CD4-positive, alpha-beta memory T cell (primary cell): Measurements from ENCODE around the gene PER3. TPM values are rescaled to one million over a fixed set of nuclear protein-coding genes. Genes with fewer than 3 reads are reported as not detected.

Experiments used
- CTCF ChIA-PET: fragments of 350-600 bp; sonication (Branson Sonifier 250); formaldehyde crosslinking; loops from one replicate; lab custom pipeline; 2021; ENCODE audit warnings: inconsistent platforms; ENCODE audit not compliant: partially characterized antibody; lab: Charles Lee
- POLR2A ChIA-PET: fragments of 350-600 bp; sonication (Branson Sonifier 250); formaldehyde crosslinking; loops from one replicate; lab custom pipeline; 2021; ENCODE audit not compliant: partially characterized antibody; lab: Charles Lee
- DNase-seq, 5 donors: peaks; one replicate each; pipeline versions ENCODE4 v3.0.0 to v3.0.0-alpha.2; 2020 to 2022; ENCODE audit warnings: mixed read lengths in 1 of 5
- H3K27ac ChIP-seq: one replicate; pipeline ENCODE4 v1.7.0; 2013; ENCODE audit warnings: low read depth, low read length
- H3K27me3 ChIP-seq: 2 replicates; pipeline ENCODE4 v1.7.0; 2013; ENCODE audit warnings: mild to moderate bottlenecking, low read length, moderate library complexity; ENCODE audit not compliant: insufficient read depth
- H3K36me3 ChIP-seq: 2 replicates; pipeline ENCODE4 v1.7.0; 2013; ENCODE audit warnings: mild to moderate bottlenecking, low read length, moderate library complexity; ENCODE audit not compliant: insufficient read depth
- H3K4me1 ChIP-seq: 2 replicates; pipeline ENCODE4 v1.7.0; 2013; ENCODE audit warnings: mild to moderate bottlenecking, low read length, moderate library complexity; ENCODE audit not compliant: insufficient read depth
- H3K4me3 ChIP-seq, 2 donors: one replicate each; pipeline ENCODE4 v1.7.0; 2013; ENCODE audit warnings: low read length in 2 of 2, mild to moderate bottlenecking in 1 of 2
- H3K9me3 ChIP-seq, 2 donors: one replicate each; pipeline ENCODE4 v1.7.0; 2013; ENCODE audit warnings: low read length in 2 of 2, control low read depth in 1 of 2; ENCODE audit not compliant: control insufficient read depth in 1 of 2
- H3K27ac Mint-ChIP-seq, 7 donors: one replicate each; pipeline ENCODE4 v1.8.0; 2020 to 2021; ENCODE audit warnings: mixed read lengths in 7 of 7, mild to moderate bottlenecking in 6 of 7, inconsistent platforms in 3 of 7, moderate library complexity in 3 of 7
- H3K27me3 Mint-ChIP-seq, 2 donors: one replicate each; pipeline ENCODE4 v1.8.0; 2020 to 2021; ENCODE audit warnings: mixed read lengths in 2 of 2
- H3K36me3 Mint-ChIP-seq, 2 donors: one replicate each; pipeline ENCODE4 v1.8.0; 2020 to 2021; ENCODE audit warnings: mixed read lengths in 2 of 2, inconsistent platforms in 1 of 2, mild to moderate bottlenecking in 1 of 2
- H3K4me1 Mint-ChIP-seq, 4 donors: one replicate each; pipeline ENCODE4 v1.8.0; 2020 to 2021; ENCODE audit warnings: mixed read lengths in 4 of 4, mild to moderate bottlenecking in 1 of 4
- H3K4me3 Mint-ChIP-seq, 8 donors: one replicate each; pipeline ENCODE4 v1.8.0; 2020 to 2021; ENCODE audit warnings: mixed read lengths in 8 of 8, mild to moderate bottlenecking in 7 of 8, moderate library complexity in 6 of 8, inconsistent platforms in 3 of 8
- H3K9me3 Mint-ChIP-seq, 8 donors: one replicate each; pipeline ENCODE4 v1.8.0; 2020 to 2021; ENCODE audit warnings: mixed read lengths in 8 of 8, mild to moderate bottlenecking in 5 of 8, inconsistent platforms in 3 of 8, moderate library complexity in 1 of 8
- intact Hi-C: fragments of 100-400 bp; cut with micrococcal nuclease; formaldehyde crosslinking; loops from one replicate; pipeline ENCODE4 v1.15.1; 2023
- polyA plus RNA-seq, 2 donors: library from polyadenylated mRNA; unstranded; fragments of 300-500 nt; fragmentation: Illumina TruSeq; gene quantifications; one replicate each; pipeline ENCODE4 v1.2.3, GENCODE V29; 2021
- total RNA-seq, 2 experiments: library from RNA; stranded (reverse); gene quantifications; one replicate each; pipeline ENCODE4 v1.2.3, GENCODE V29; 2021

Gene PER3
- 1 to 10 TPM; 7.4 to 7.9 TPM for total RNA-seq
- polyA plus RNA-seq, result 1 to 10 TPM; 3.5 to 4.9 TPM

- H3K27me3 ChIP-seq, result no peaks in the 10 kb centered on the region
- no peaks in the 10 kb centered on the region for H3K27me3 Mint-ChIP-seq
- ChIA-PET CTCF (no interaction called here), POLR2A (interaction anchor here (0.5 to 0.7 kb wide), 2 partner anchors 164 to 177 kb away, joined by 3 read pairs; partner anchors contain the start of gene PARK7)
- no peaks in the 10 kb centered on the region for H3K9me3 ChIP-seq
- peaks cover 7% of the 10 kb centered on the region for H3K36me3 ChIP-seq
- H3K27ac ChIP-seq, result peak within 1 kb of the TSS; percentile 86
- H3K4me3 ChIP-seq, result peak within 1 kb of the TSS in 1 of 2 donors; percentile 53
- peak; percentile 89 to 97 (median 94) for DNase-seq
- H3K4me1 Mint-ChIP-seq, result peaks cover 20 to 39% (median 27%) of the 10 kb centered on the region in 4 donors
- H3K4me1 ChIP-seq, result peaks cover 28% of the 10 kb centered on the region
- peaks cover 22 to 46% of the 10 kb centered on the region in 2 donors for H3K36me3 Mint-ChIP-seq
- peak within 1 kb of the TSS; percentile 70 to 88 (median 83) for H3K27ac Mint-ChIP-seq
- H3K9me3 Mint-ChIP-seq, result no peaks in the 10 kb centered on the region
- H3K4me3 Mint-ChIP-seq, result peak within 1 kb of the TSS; percentile 72 to 87 (median 82)
- intact Hi-C loops, result loop anchor here (1.0 kb wide), 2 partner anchors 13 to 177 kb away; partner anchors contain the start of genes PARK7 and VAMP3
These were observed at the start of gene PER3 for GRCh38 chr1:7783826-7784491. Gene PER3, plus strand, starts transcription at chr1:7784291. Its CDS starts 587 bp downstream, at chr1:7784878.

GRCh38 chr1:7738044-7738443 lies 46.0 kb upstream of the PER3 start:
- H3K4me1 ChIP-seq, result no peaks in the 10 kb centered on the region
- H3K36me3 Mint-ChIP-seq, result peaks cover 0 to 25% of the 10 kb centered on the region in 2 donors
- no peak overlapping the region for H3K27ac Mint-ChIP-seq
- DNase-seq, result no peak
- H3K27ac ChIP-seq, result no peak overlapping the region
- H3K4me3 ChIP-seq, result no peak overlapping the region
- peaks cover 0 to 5% (median 0%) of the 10 kb centered on the region in 8 donors for H3K9me3 Mint-ChIP-seq
- no peaks in the 10 kb centered on the region for H3K27me3 ChIP-seq
- CTCF ChIA-PET, result interaction anchor here (6.8 kb wide), 1 partner anchor 15 kb away, joined by 51 read pairs; no protein-coding TSS in a partner anchor
- H3K4me3 Mint-ChIP-seq, result no peak overlapping the region
- POLR2A ChIA-PET, result no interaction called here
- no peaks in the 10 kb centered on the region for H3K36me3 ChIP-seq
- no peaks in the 10 kb centered on the region for H3K4me1 Mint-ChIP-seq
- no peaks in the 10 kb centered on the region for H3K9me3 ChIP-seq
- H3K27me3 Mint-ChIP-seq, result peaks cover 3 to 5% of the 10 kb centered on the region in 2 donors
- intact Hi-C loops, result no loop called here

- intact Hi-C loops, result no loop called here
- H3K27ac Mint-ChIP-seq, result no peak overlapping the region
- no peak overlapping the region for H3K4me3 Mint-ChIP-seq
These were observed 40.7 kb upstream of the PER3 start for GRCh38 chr1:7743346-7743745.

GRCh38 chr1:7744882-7745281 lies 39.2 kb upstream of the PER3 start:
- Histone ChIP-seq H3K4me1 (peaks cover 13% of the 10 kb centered on the region), H3K27me3 (no peaks in the 10 kb centered on the region), H3K27ac (no peak overlapping the region), H3K4me3 (no peak overlapping the region), H3K36me3 (no peaks in the 10 kb centered on the region), H3K9me3 (no peaks in the 10 kb centered on the region)
- Mint-ChIP-seq H3K36me3 (no peaks in the 10 kb centered on the region), H3K9me3 (no peaks in the 10 kb centered on the region), H3K4me1 (peaks cover 0 to 4% (median 3%) of the 10 kb centered on the region in 4 donors), H3K4me3 (no peak overlapping the region), H3K27ac (peak overlapping the region in 1 of 7 donors; percentile 77), H3K27me3 (no peaks in the 10 kb centered on the region)
- ChIA-PET CTCF (interaction anchor here (13.4 kb wide), 1 partner anchor 76 kb away, joined by 468 read pairs; no protein-coding TSS in a partner anchor), POLR2A (no interaction called here)
- DNase-seq, result no peak
- intact Hi-C loops, result no loop called here

More at GRCh38 chr1:7743346-7743745, 40.7 kb upstream of the PER3 start:
- peaks cover 3% of the 10 kb centered on the region for H3K4me1 ChIP-seq
- H3K9me3 ChIP-seq, result no peaks in the 10 kb centered on the region
- no peaks in the 10 kb centered on the region for H3K36me3 ChIP-seq
- peaks cover 0 to 1% (median under 1%) of the 10 kb centered on the region in 4 donors for H3K4me1 Mint-ChIP-seq
- no peak overlapping the region for H3K27ac ChIP-seq
- H3K27me3 Mint-ChIP-seq, result no peaks in the 10 kb centered on the region
- H3K4me3 ChIP-seq, result no peak overlapping the region
- ChIA-PET POLR2A (no interaction called here), CTCF (interaction anchor here (0.7 to 13.4 kb wide), 3 partner anchors 10 to 75 kb away, joined by 4 to 468 read pairs (median 51); no protein-coding TSS in a partner anchor)
- DNase-seq, result no peak
- peaks cover 0 to 5% (median 0%) of the 10 kb centered on the region in 8 donors for H3K9me3 Mint-ChIP-seq
- peaks cover 0 to 11% of the 10 kb centered on the region in 2 donors for H3K36me3 Mint-ChIP-seq
- H3K27me3 ChIP-seq, result no peaks in the 10 kb centered on the region

- ChIA-PET POLR2A (no interaction called here), CTCF (interaction anchor here (13.4 kb wide), 1 partner anchor 77 kb away, joined by 468 read pairs; no protein-coding TSS in a partner anchor)
- no peaks in the 10 kb centered on the region for H3K9me3 ChIP-seq
- Mint-ChIP-seq H3K27me3 (peaks cover 0 to 1% of the 10 kb centered on the region in 2 donors), H3K4me1 (peaks cover 0 to 8% (median 3%) of the 10 kb centered on the region in 4 donors), H3K9me3 (no peaks in the 10 kb centered on the region), H3K36me3 (no peaks in the 10 kb centered on the region), H3K4me3 (no peak overlapping the region), H3K27ac (peak overlapping the region in 3 of 7 donors; percentile 6 to 62 (median 19))
- H3K4me1 ChIP-seq, result peaks cover 13% of the 10 kb centered on the region
- H3K27me3 ChIP-seq, result no peaks in the 10 kb centered on the region
- no peak overlapping the region for H3K27ac ChIP-seq
- intact Hi-C loops, result no loop called here
- H3K36me3 ChIP-seq, result no peaks in the 10 kb centered on the region
- no peak overlapping the region for H3K4me3 ChIP-seq
- DNase-seq, result no peak
These were observed 38.3 kb upstream of the PER3 start for GRCh38 chr1:7745783-7746182.

- no peak overlapping the region for H3K4me3 ChIP-seq
- peaks cover 29% of the 10 kb centered on the region for H3K4me1 ChIP-seq
- Mint-ChIP-seq H3K27ac (no peak overlapping the region), H3K27me3 (peaks cover 0 to 1% of the 10 kb centered on the region in 2 donors), H3K4me3 (no peak overlapping the region), H3K4me1 (peaks cover 10 to 26% (median 15%) of the 10 kb centered on the region in 4 donors), H3K9me3 (no peaks in the 10 kb centered on the region), H3K36me3 (no peaks in the 10 kb centered on the region)
- peak in 4 of 5 donors; percentile 6 to 48 (median 28) for DNase-seq
- no peaks in the 10 kb centered on the region for H3K27me3 ChIP-seq
- ChIA-PET CTCF (interaction anchor here (13.4 kb wide), 1 partner anchor 79 kb away, joined by 468 read pairs; no protein-coding TSS in a partner anchor), POLR2A (interaction anchor here (2.3 to 2.5 kb wide), 2 partner anchors 42 to 67 kb away, joined by 8 to 22 read pairs; no protein-coding TSS in a partner anchor)
- no peaks in the 10 kb centered on the region for H3K9me3 ChIP-seq
- H3K27ac ChIP-seq, result no peak overlapping the region
- intact Hi-C loops, result no loop called here
- H3K36me3 ChIP-seq, result no peaks in the 10 kb centered on the region
These were observed 36.5 kb upstream of the PER3 start for GRCh38 chr1:7747605-7748004.

- no peak overlapping the region for H3K4me3 ChIP-seq
- H3K4me3 Mint-ChIP-seq, result peak overlapping the region in 1 of 8 donors; percentile 30
These were observed 35.0 kb upstream of the PER3 start for GRCh38 chr1:7749126-7749525.

More at GRCh38 chr1:7749126-7749525, 35.0 kb upstream of the PER3 start:
- no peaks in the 10 kb centered on the region for H3K9me3 ChIP-seq
- POLR2A ChIA-PET, result interaction anchor here (0.8 to 2.5 kb wide), 4 partner anchors 44 to 80 kb away, joined by 4 to 22 read pairs (median 6); no protein-coding TSS in a partner anchor
- no peak overlapping the region for H3K27ac ChIP-seq
- intact Hi-C loops, result no loop called here
- Mint-ChIP-seq H3K4me1 (peaks cover 16 to 37% (median 20%) of the 10 kb centered on the region in 4 donors), H3K27ac (peak overlapping the region in 1 of 7 donors; percentile 31), H3K27me3 (peaks cover 3 to 7% of the 10 kb centered on the region in 2 donors), H3K9me3 (no peaks in the 10 kb centered on the region), H3K36me3 (no peaks in the 10 kb centered on the region)
- peaks cover 34% of the 10 kb centered on the region for H3K4me1 ChIP-seq
- H3K27me3 ChIP-seq, result no peaks in the 10 kb centered on the region
- no peak for DNase-seq
- no peaks in the 10 kb centered on the region for H3K36me3 ChIP-seq
- CTCF ChIA-PET, result interaction anchor here (1.0 to 13.4 kb wide), 3 partner anchors 9 to 80 kb away, joined by 3 to 468 read pairs (median 7); no protein-coding TSS in a partner anchor
